Cerebellar nuclear complex (tissue), 1 donor: ENCODE measurements around the gene ZNF200.
A peak's percentile ranks its signal among the peaks of the same experiment; 100 is the strongest.
"Not testable (repeated sequence)": the region's sequence is repeated elsewhere in the genome, so short reads cannot be mapped to it uniquely, and the experiment has no call there.

Experiments
- DNase-seq, 2 experiments: peaks; one replicate each; lab custom pipeline; 2025; lab: John Stamatoyannopoulos, UW

ZNF200 gene

GRCh38 chr16:3234857-3235561, at the start of gene ZNF200:
Gene ZNF200, minus strand, starts transcription at chr16:3235158. Its CDS starts 1,403 bp downstream, at chr16:3233755.
- DNase-seq, result peak; percentile 49 to 87

- no peak for DNase-seq
Measured at GRCh38 chr16:3283543-3284447, 48.8 kb upstream of the ZNF200 start.

- peak; percentile 89 to 91 for DNase-seq
Measured at GRCh38 chr16:3282730-3283542, 48.0 kb upstream of the ZNF200 start, which contains the start of gene ZNF263. Gene ZNF263, plus strand, starts transcription at chr16:3283491. Its CDS starts 328 bp downstream, at chr16:3283819.

- no peak for DNase-seq
Measured at GRCh38 chr16:3282103-3282729, 47.3 kb upstream of the ZNF200 start.

GRCh38 chr16:3281222-3281820, 46.4 kb upstream of the ZNF200 start:
- no peak for DNase-seq

- DNase-seq, result no peak
Measured at GRCh38 chr16:3276679-3277078, 41.7 kb upstream of the ZNF200 start.

GRCh38 chr16:3274947-3275346, 40.0 kb upstream of the ZNF200 start:
- no peak for DNase-seq

- DNase-seq, result no peak
Measured at GRCh38 chr16:3274490-3274889, 39.5 kb upstream of the ZNF200 start.

GRCh38 chr16:3271281-3271680, 36.3 kb upstream of the ZNF200 start:
- not testable (repeated sequence) for DNase-seq

- DNase-seq, result not testable (repeated sequence)
Measured at GRCh38 chr16:3270718-3271117, 35.8 kb upstream of the ZNF200 start.

- no peak for DNase-seq
Measured at GRCh38 chr16:3268294-3268693, 33.3 kb upstream of the ZNF200 start.

GRCh38 chr16:3266873-3267537, 32.0 kb upstream of the ZNF200 start:
- DNase-seq, result no peak

GRCh38 chr16:3264137-3265036, 29.4 kb upstream of the ZNF200 start:
- DNase-seq, result peak; percentile 88 to 96

- no peak for DNase-seq
Measured at GRCh38 chr16:3262517-3262916, 27.6 kb upstream of the ZNF200 start.

GRCh38 chr16:3259836-3260235, 24.9 kb upstream of the ZNF200 start:
- no peak for DNase-seq

- no peak for DNase-seq
Measured at GRCh38 chr16:3256866-3257465, 22.0 kb upstream of the ZNF200 start.

- no peak for DNase-seq
Measured at GRCh38 chr16:3256146-3256865, 21.3 kb upstream of the ZNF200 start, which contains the start of gene MEFV. Gene MEFV, minus strand, starts transcription at chr16:3256633. Its CDS starts 46 bp downstream, at chr16:3256587.

GRCh38 chr16:3254309-3254708, 19.4 kb upstream of the ZNF200 start:
- no peak for DNase-seq
